Natural killer cell (primary cell): ENCODE results near the gene SHANK2. TPM values are rescaled to one million over a fixed set of nuclear protein-coding genes. Genes with fewer than 3 reads are reported as not detected.

Experiments used
- ATAC-seq, 3 donors: fragments of 150-1000 bp in 2 of 3; fragments of 200-7000 bp in 1 of 3; cut with Tn5 transposase; 1 replicate in 1 of 3; 2 replicates in 2 of 3; pipeline ENCODE4 v1.10.0; 2021; ENCODE audit warnings: mild to moderate bottlenecking in 2 of 3, moderate library complexity in 2 of 3
- DNase-seq, 2 donors: peaks; one replicate each; pipeline versions ENCODE4 v3.0.0 to v3.0.0-alpha.2; 2013 to 2021; ENCODE audit warnings: mixed read lengths in 1 of 2
- H3K27ac ChIP-seq: one replicate; pipeline ENCODE4 v1.5.1; 2013; ENCODE audit warnings: mild to moderate bottlenecking, low read length
- H3K27me3 ChIP-seq: one replicate; pipeline ENCODE4 v1.6.1; 2013; ENCODE audit warnings: low read length; ENCODE audit not compliant: control insufficient read depth, insufficient read depth
- H3K36me3 ChIP-seq: one replicate; pipeline ENCODE4 v1.6.1; 2013; ENCODE audit warnings: low read length; ENCODE audit not compliant: control insufficient read depth, insufficient read depth
- H3K4me1 ChIP-seq: one replicate; pipeline ENCODE4 v1.6.1; 2013; ENCODE audit warnings: low read length; ENCODE audit not compliant: control insufficient read depth, insufficient read depth
- H3K4me3 ChIP-seq: one replicate; pipeline ENCODE4 v1.5.1; 2013; ENCODE audit warnings: low read length
- H3K9me3 ChIP-seq: one replicate; pipeline ENCODE4 v1.6.1; 2013; ENCODE audit warnings: low read length; ENCODE audit not compliant: control insufficient read depth, insufficient read depth
- H3K27ac Mint-ChIP-seq, 2 donors: one replicate each; pipeline ENCODE4 v1.8.0; 2022; ENCODE audit warnings: mild to moderate bottlenecking in 2 of 2, mixed read lengths in 2 of 2, moderate library complexity in 1 of 2
- H3K27me3 Mint-ChIP-seq, 2 donors: one replicate each; pipeline ENCODE4 v1.8.0; 2022; ENCODE audit warnings: low read depth in 2 of 2, mixed read lengths in 2 of 2
- H3K36me3 Mint-ChIP-seq: one replicate; pipeline ENCODE4 v1.8.0; 2022; ENCODE audit warnings: mixed read lengths
- H3K4me1 Mint-ChIP-seq, 2 donors: one replicate each; pipeline ENCODE4 v1.8.0; 2022; ENCODE audit warnings: mixed read lengths in 2 of 2
- H3K4me3 Mint-ChIP-seq: one replicate; pipeline ENCODE4 v1.8.0; 2022; ENCODE audit warnings: mild to moderate bottlenecking, moderate library complexity, mixed read lengths
- H3K9me3 Mint-ChIP-seq, 2 donors: one replicate each; pipeline ENCODE4 v1.8.0; 2022; ENCODE audit warnings: mixed read lengths in 2 of 2
- CTCF ChIP-seq: fragments of 200-600 bp; IDR thresholded peaks from one replicate; pipeline ENCODE4 v1.8.0; 2022; ENCODE audit warnings: antibody characterized with exemption
- WGBS: methylation state at CpG from one replicate; pipeline ENCODE4 v1.1.7; 2013; ENCODE audit warnings: missing lambda C conversion rate; ENCODE audit not compliant: insufficient coverage; 5-methylcytosine and 5-hydroxymethylcytosine counted together
- intact Hi-C: fragments of 100-400 bp; cut with micrococcal nuclease; formaldehyde crosslinking; loops from one replicate; pipeline ENCODE4 v1.14.2; 2022
- total RNA-seq, 4 donors: library from RNA; stranded (reverse); fragments of 120-200 nt in 1 of 4; gene quantifications; one replicate each; pipeline versions ENCODE4 v1.2.3 to v1.2.4, GENCODE V29; 2013 to 2022

Gene SHANK2
- total RNA-seq, 3 donors from 2014 or later (not counting 1 experiment from before 2014, with no cell fraction given): 4.9 TPM; not detected in 2

DNA sequence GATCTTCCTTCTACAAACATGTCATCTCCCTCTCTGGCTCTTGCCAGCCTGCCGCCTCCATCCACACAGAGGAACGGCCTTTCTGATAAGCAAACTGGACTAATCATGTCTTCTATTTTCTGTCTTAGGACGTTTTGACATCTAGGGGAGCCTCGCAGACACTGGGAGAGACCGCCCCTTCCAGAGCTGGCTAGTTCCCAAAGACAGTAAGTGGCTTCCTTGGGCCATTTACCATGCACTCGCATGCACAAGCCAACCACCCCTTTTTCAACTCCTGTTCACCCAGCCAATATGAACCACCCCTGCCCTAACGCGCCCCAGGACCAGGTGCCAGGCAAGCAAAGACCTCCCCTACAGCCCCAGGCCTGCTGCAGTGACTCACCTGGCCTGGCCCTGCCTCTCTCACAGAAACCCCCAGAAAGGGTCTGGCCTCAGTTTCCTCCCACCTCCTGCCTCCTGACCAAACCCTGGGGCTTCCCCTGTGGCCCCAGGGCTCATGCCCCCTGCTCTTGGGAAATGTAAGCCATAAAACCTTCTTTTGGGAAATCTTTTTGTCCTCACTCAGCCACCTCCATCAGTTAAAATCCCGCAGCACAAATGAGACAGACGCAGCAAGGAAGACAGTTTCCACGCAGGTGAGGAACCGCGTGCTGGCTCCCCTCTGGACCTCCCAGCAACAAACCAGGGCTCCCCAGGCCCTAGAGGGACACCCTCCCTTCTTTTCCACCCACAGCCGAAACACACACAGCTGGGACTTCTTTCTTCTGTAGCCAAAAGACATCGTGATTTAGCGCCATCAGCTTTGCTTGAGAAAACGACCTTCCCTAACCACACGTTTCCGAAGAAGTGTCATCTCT lies 38.5 kb downstream of the SHANK2 start:
- Mint-ChIP-seq H3K27ac (no peak overlapping the region), H3K4me1 (no peaks in the 10 kb centered on the region), H3K9me3 (no peaks in the 10 kb centered on the region), H3K4me3 (no peak overlapping the region), H3K27me3 (no peaks in the 10 kb centered on the region), H3K36me3 (no peaks in the 10 kb centered on the region)
- no peak for TF ChIP-seq CTCF
- 83% methylated on average over 19 of the region's 19 CpGs for WGBS
- no peak for ATAC-seq
- Histone ChIP-seq H3K27ac (no peak overlapping the region), H3K36me3 (no peaks in the 10 kb centered on the region), H3K9me3 (no peaks in the 10 kb centered on the region), H3K4me3 (no peak overlapping the region), H3K4me1 (no peaks in the 10 kb centered on the region), H3K27me3 (no peaks in the 10 kb centered on the region)
- intact Hi-C loops: no loop called here
- DNase-seq: no peak

DNA sequence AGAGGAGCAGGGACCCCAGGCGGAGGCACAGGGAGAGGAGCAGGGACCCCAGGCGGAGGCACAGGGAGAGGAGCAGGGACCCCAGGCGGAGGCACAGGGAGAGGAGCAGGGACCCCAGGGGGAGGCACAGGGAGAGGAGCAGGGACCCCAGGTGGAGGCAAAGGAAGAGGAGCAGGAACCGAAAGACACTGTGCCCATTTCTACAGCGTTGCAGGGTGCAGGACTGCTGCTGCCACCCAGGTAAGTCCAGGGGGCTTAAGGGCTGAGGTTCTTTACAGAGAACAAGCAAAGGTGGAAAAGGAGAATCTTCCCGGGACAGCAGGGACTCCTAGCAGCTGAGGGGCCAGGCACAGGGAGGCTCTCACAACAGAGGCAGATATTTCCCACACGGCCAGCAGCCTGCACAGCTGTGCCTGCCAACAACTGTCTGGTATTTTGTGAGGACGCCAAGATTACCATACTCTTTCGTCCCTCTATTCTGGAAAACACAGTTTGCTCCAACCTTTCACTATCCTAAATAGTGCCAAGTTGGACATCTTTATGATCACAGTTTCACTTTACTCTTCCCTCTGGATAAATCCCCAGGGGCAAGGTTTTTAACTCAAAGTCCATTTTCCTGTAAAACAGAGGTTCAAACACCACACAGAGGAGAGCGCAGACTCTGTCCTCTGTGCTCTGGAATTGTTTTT lies 39.4 kb downstream of the SHANK2 start:
- ATAC-seq: no peak
- Histone ChIP-seq H3K36me3 (no peaks in the 10 kb centered on the region), H3K4me3 (no peak overlapping the region), H3K27me3 (no peaks in the 10 kb centered on the region), H3K4me1 (no peaks in the 10 kb centered on the region), H3K27ac (no peak overlapping the region), H3K9me3 (no peaks in the 10 kb centered on the region)
- no peak for TF ChIP-seq CTCF
- DNase-seq: no peak
- H3K4me3 Mint-ChIP-seq: no peak overlapping the region
- no peaks in the 10 kb centered on the region for H3K27me3 Mint-ChIP-seq
- no peaks in the 10 kb centered on the region for H3K36me3 Mint-ChIP-seq
- H3K4me1 Mint-ChIP-seq: no peaks in the 10 kb centered on the region
- no peaks in the 10 kb centered on the region for H3K9me3 Mint-ChIP-seq
- 73% methylated on average over 10 of the region's 10 CpGs for WGBS
- intact Hi-C loops: no loop called here
- no peak overlapping the region for H3K27ac Mint-ChIP-seq

- H3K9me3 Mint-ChIP-seq: no peaks in the 10 kb centered on the region
- DNase-seq (no peak), ATAC-seq (no peak)
- Histone ChIP-seq H3K27ac (no peak overlapping the region), H3K4me3 (no peak overlapping the region), H3K4me1 (no peaks in the 10 kb centered on the region), H3K36me3 (no peaks in the 10 kb centered on the region), H3K27me3 (no peaks in the 10 kb centered on the region), H3K9me3 (no peaks in the 10 kb centered on the region)
- 89% methylated on average over 2 of the region's 2 CpGs for WGBS
- H3K4me3 Mint-ChIP-seq: no peak overlapping the region
- no peak overlapping the region for H3K27ac Mint-ChIP-seq
- no peaks in the 10 kb centered on the region for H3K27me3 Mint-ChIP-seq
- H3K4me1 Mint-ChIP-seq: no peaks in the 10 kb centered on the region
- TF ChIP-seq CTCF: no peak
- intact Hi-C loops: no loop called here
- H3K36me3 Mint-ChIP-seq: no peaks in the 10 kb centered on the region
Observed at GRCh38 chr11:71211631-71212030, 40.7 kb downstream of the SHANK2 start.
